ENCODE data around the gene ZNF658. TPM values are rescaled to one million over a fixed set of nuclear protein-coding genes. Genes with fewer than 3 reads are reported as not detected.
"Not testable (repeated sequence)": the region's sequence is repeated elsewhere in the genome, so short reads cannot be mapped to it uniquely, and the experiment has no call there.

The ZNF658 gene
- total and polyA plus RNA-seq, 9 of the 15 experiments (the other 6 are each of a cell fraction or from before 2014, with no cell fraction given), result 0.28 to 1.1 (median 0.46) TPM

GRCh38 chr9:66939878-66940830, 39.6 kb downstream of the ZNF658 start:
- FAIRE-seq; DNase-seq (ENCODE audit: extremely low read depth in 1 of 4, low spot score in 3 of 4); POLR2A ChIA-PET; CTCF ChIA-PET (ENCODE audit: low intra/inter-chr PET ratio); H3K79me2 ChIP-seq (ENCODE audit: control insufficient read depth, insufficient read depth, low read length); BruUV-seq (replicated peaks); H3K36me3 ChIP-seq (ENCODE audit: control insufficient read depth, insufficient read depth, low read length); H3K27ac ChIP-seq (ENCODE audit: extremely low read depth, low read depth, low read length); ATAC-seq; in situ Hi-C loops (cut with MboI); H3K9ac ChIP-seq (ENCODE audit: insufficient read depth in 1 of 2, low read depth in 2 of 2, low read length in 2 of 2); H3K9me1 ChIP-seq (ENCODE audit: control insufficient read depth, insufficient read depth, low read length); H3K4me2 ChIP-seq (ENCODE audit: insufficient read depth, low read length); H3K4me3 ChIP-seq; H3K9me3 ChIP-seq (replicated peaks; ENCODE audit: control insufficient read depth, insufficient read depth, low read depth, low read length); H3K27me3 ChIP-seq (ENCODE audit: control insufficient read depth in 2 of 2, insufficient read depth in 2 of 2, low read length in 2 of 2); H3K4me1 ChIP-seq (replicated peaks in 1 of 2; ENCODE audit: control insufficient read depth in 2 of 2, insufficient read depth in 2 of 2, low read length in 2 of 2); H4K20me1 ChIP-seq (replicated peaks; ENCODE audit: control insufficient read depth, insufficient read depth, low read length); intact Hi-C loops (cut with micrococcal nuclease); H2AFZ ChIP-seq (ENCODE audit: low read depth, low read length): not testable (repeated sequence)
- WGBS (ENCODE audit: insufficient coverage, low coverage, missing lambda C conversion rate), result no CpG with 5 or more reads among the region's 2 CpGs

GRCh38 chr9:66942400-66943155, 42.1 kb downstream of the ZNF658 start:
- ATAC-seq; H3K4me3 ChIP-seq; in situ Hi-C loops (cut with MboI); FAIRE-seq; H3K36me3 ChIP-seq (ENCODE audit: control insufficient read depth, insufficient read depth, low read length); H3K9ac ChIP-seq (ENCODE audit: insufficient read depth in 1 of 2, low read depth in 2 of 2, low read length in 2 of 2); H3K27ac ChIP-seq (ENCODE audit: extremely low read depth, low read depth, low read length); H3K27me3 ChIP-seq (ENCODE audit: control insufficient read depth in 2 of 2, insufficient read depth in 2 of 2, low read length in 2 of 2); H3K9me3 ChIP-seq (replicated peaks; ENCODE audit: control insufficient read depth, insufficient read depth, low read depth, low read length); H3K4me1 ChIP-seq (replicated peaks in 1 of 2; ENCODE audit: control insufficient read depth in 2 of 2, insufficient read depth in 2 of 2, low read length in 2 of 2); H3K4me2 ChIP-seq (ENCODE audit: insufficient read depth, low read length); POLR2A ChIA-PET; H2AFZ ChIP-seq (ENCODE audit: low read depth, low read length); BruUV-seq (replicated peaks); DNase-seq (ENCODE audit: extremely low read depth in 1 of 4, low spot score in 3 of 4); H3K9me1 ChIP-seq (ENCODE audit: control insufficient read depth, insufficient read depth, low read length); CTCF ChIA-PET (ENCODE audit: low intra/inter-chr PET ratio); intact Hi-C loops (cut with micrococcal nuclease); H4K20me1 ChIP-seq (replicated peaks; ENCODE audit: control insufficient read depth, insufficient read depth, low read length); H3K79me2 ChIP-seq (ENCODE audit: control insufficient read depth, insufficient read depth, low read length): not testable (repeated sequence)
- WGBS (ENCODE audit: insufficient coverage, low coverage, missing lambda C conversion rate), result 20% methylated on average over 1 of the region's 5 CpGs

- H2AFZ ChIP-seq (ENCODE audit: low read depth, low read length); H3K4me2 ChIP-seq (ENCODE audit: insufficient read depth, low read length); H3K79me2 ChIP-seq (ENCODE audit: control insufficient read depth, insufficient read depth, low read length); in situ Hi-C loops (cut with MboI); H3K4me1 ChIP-seq (replicated peaks in 1 of 2; ENCODE audit: control insufficient read depth in 2 of 2, insufficient read depth in 2 of 2, low read length in 2 of 2); BruUV-seq (replicated peaks); POLR2A ChIA-PET; DNase-seq (ENCODE audit: extremely low read depth in 1 of 4, low spot score in 3 of 4); CTCF ChIA-PET (ENCODE audit: low intra/inter-chr PET ratio); H4K20me1 ChIP-seq (replicated peaks; ENCODE audit: control insufficient read depth, insufficient read depth, low read length); H3K4me3 ChIP-seq; H3K27me3 ChIP-seq (ENCODE audit: control insufficient read depth in 2 of 2, insufficient read depth in 2 of 2, low read length in 2 of 2); H3K27ac ChIP-seq (ENCODE audit: extremely low read depth, low read depth, low read length); intact Hi-C loops (cut with micrococcal nuclease); FAIRE-seq; H3K36me3 ChIP-seq (ENCODE audit: control insufficient read depth, insufficient read depth, low read length); H3K9ac ChIP-seq (ENCODE audit: insufficient read depth in 1 of 2, low read depth in 2 of 2, low read length in 2 of 2); ATAC-seq; H3K9me3 ChIP-seq (replicated peaks; ENCODE audit: control insufficient read depth, insufficient read depth, low read depth, low read length); H3K9me1 ChIP-seq (ENCODE audit: control insufficient read depth, insufficient read depth, low read length): not testable (repeated sequence)
- WGBS (ENCODE audit: insufficient coverage, low coverage, missing lambda C conversion rate), result 7% methylated on average over 9 of the region's 11 CpGs
These were observed 52.1 kb downstream of the ZNF658 start for GRCh38 chr9:66952576-66952975.
